ENCODE measurements around the gene PRPF8. TPM values are rescaled to one million over a fixed set of nuclear protein-coding genes. Genes with fewer than 3 reads are reported as not detected.
A peak's percentile ranks its signal among the peaks of the same experiment; 100 is the strongest.

The PRPF8 gene
- total and polyA plus RNA-seq, 2 of the 13 experiments (the other 11 are each of a cell fraction or from before 2014, with no cell fraction given), result 112 to 179 TPM

DNA sequence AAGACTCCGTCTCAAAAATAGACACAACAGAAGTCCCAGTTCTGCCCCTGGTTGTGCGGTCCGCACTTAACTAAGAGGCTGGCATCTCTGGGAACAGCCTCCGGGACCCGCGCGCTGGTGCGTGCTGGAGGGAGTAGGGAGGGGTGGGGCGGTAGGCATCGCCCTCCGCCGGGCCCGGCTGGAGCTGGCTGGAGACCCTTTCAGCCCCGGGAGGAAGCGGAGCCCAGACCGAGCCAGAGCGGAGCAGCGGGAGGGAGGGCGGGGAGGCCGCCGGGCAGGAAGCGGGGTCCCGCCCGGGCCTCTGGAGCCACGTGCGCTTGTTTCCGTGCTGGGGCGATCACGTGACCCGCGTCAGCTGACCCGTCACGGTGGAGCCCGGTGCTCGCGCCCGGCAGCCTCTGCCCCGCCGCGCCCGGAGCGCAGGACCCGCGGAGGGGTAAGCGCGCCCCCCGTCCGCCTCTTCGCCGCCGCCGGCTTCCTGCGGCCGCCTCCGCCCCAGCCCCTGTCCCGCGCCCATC lies 39.7 kb upstream of the PRPF8 start, which contains the start of gene WDR81 (continued):
- TF ChIP-seq ZBTB39 (CRISPR knock-in tag; IDR thresholded peaks at IDR 0.05) (no peak), NFKB2 (CRISPR knock-in tag; IDR thresholded peaks at IDR 0.05; ENCODE audit: borderline replicate concordance) (peak; percentile 78; the same call in 1 of the 2 replicates), HNRNPLL (IDR thresholded peaks at IDR 0.05; ENCODE audit: low read depth, low read length, poor library complexity, severe bottlenecking) (peak; percentile 46), SIN3B (IDR thresholded peaks at IDR 0.05; ENCODE audit: low read length) (peak; percentile 55; the same call in 1 of the 2 replicates), RNF2 (conservative IDR thresholded peaks at IDR 0.05; ENCODE audit: low read depth) (no peak), CBX1 (IDR thresholded peaks at IDR 0.05; ENCODE audit: low read depth) (peak; percentile 75), ZSCAN29 (CRISPR knock-in tag; conservative IDR thresholded peaks at IDR 0.05) (0 out of 2 replicates have a peak, but pooled peaks have one; percentile 39), ZFAT (CRISPR knock-in tag; conservative IDR thresholded peaks at IDR 0.05) (no peak), CREB1 (IDR thresholded peaks at IDR 0.05) (peak; percentile 46; the same call in 1 of the 2 replicates), CREB1 (CRISPR knock-in tag; IDR thresholded peaks at IDR 0.05) (no peak), EHMT2 (IDR thresholded peaks at IDR 0.05; ENCODE audit: borderline replicate concordance, low read depth, low read length) (no peak), ARID2 (CRISPR knock-in tag; IDR thresholded peaks at IDR 0.05; ENCODE audit: borderline replicate concordance) (no peak), RFXAP (CRISPR knock-in tag; IDR thresholded peaks at IDR 0.05; ENCODE audit: borderline replicate concordance) (peak; percentile 33; the same call in 1 of the 2 replicates)
- TF ChIP-seq, protein P1, sequence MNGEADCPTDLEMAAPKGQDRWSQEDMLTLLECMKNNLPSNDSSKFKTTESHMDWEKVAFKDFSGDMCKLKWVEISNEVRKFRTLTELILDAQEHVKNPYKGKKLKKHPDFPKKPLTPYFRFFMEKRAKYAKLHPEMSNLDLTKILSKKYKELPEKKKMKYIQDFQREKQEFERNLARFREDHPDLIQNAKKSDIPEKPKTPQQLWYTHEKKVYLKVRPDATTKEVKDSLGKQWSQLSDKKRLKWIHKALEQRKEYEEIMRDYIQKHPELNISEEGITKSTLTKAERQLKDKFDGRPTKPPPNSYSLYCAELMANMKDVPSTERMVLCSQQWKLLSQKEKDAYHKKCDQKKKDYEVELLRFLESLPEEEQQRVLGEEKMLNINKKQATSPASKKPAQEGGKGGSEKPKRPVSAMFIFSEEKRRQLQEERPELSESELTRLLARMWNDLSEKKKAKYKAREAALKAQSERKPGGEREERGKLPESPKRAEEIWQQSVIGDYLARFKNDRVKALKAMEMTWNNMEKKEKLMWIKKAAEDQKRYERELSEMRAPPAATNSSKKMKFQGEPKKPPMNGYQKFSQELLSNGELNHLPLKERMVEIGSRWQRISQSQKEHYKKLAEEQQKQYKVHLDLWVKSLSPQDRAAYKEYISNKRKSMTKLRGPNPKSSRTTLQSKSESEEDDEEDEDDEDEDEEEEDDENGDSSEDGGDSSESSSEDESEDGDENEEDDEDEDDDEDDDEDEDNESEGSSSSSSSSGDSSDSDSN (CRISPR knock-in tag; IDR thresholded peaks at IDR 0.05), result 0 out of 2 replicates have a peak, but pooled peaks have one; percentile 48
- TF ChIP-seq, protein P2, sequence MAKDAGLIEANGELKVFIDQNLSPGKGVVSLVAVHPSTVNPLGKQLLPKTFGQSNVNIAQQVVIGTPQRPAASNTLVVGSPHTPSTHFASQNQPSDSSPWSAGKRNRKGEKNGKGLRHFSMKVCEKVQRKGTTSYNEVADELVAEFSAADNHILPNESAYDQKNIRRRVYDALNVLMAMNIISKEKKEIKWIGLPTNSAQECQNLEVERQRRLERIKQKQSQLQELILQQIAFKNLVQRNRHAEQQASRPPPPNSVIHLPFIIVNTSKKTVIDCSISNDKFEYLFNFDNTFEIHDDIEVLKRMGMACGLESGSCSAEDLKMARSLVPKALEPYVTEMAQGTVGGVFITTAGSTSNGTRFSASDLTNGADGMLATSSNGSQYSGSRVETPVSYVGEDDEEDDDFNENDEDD (CRISPR knock-in tag; IDR thresholded peaks at IDR 0.05; ENCODE audit: borderline replicate concordance), result peak; percentile 89
- TF ChIP-seq, protein P3, sequence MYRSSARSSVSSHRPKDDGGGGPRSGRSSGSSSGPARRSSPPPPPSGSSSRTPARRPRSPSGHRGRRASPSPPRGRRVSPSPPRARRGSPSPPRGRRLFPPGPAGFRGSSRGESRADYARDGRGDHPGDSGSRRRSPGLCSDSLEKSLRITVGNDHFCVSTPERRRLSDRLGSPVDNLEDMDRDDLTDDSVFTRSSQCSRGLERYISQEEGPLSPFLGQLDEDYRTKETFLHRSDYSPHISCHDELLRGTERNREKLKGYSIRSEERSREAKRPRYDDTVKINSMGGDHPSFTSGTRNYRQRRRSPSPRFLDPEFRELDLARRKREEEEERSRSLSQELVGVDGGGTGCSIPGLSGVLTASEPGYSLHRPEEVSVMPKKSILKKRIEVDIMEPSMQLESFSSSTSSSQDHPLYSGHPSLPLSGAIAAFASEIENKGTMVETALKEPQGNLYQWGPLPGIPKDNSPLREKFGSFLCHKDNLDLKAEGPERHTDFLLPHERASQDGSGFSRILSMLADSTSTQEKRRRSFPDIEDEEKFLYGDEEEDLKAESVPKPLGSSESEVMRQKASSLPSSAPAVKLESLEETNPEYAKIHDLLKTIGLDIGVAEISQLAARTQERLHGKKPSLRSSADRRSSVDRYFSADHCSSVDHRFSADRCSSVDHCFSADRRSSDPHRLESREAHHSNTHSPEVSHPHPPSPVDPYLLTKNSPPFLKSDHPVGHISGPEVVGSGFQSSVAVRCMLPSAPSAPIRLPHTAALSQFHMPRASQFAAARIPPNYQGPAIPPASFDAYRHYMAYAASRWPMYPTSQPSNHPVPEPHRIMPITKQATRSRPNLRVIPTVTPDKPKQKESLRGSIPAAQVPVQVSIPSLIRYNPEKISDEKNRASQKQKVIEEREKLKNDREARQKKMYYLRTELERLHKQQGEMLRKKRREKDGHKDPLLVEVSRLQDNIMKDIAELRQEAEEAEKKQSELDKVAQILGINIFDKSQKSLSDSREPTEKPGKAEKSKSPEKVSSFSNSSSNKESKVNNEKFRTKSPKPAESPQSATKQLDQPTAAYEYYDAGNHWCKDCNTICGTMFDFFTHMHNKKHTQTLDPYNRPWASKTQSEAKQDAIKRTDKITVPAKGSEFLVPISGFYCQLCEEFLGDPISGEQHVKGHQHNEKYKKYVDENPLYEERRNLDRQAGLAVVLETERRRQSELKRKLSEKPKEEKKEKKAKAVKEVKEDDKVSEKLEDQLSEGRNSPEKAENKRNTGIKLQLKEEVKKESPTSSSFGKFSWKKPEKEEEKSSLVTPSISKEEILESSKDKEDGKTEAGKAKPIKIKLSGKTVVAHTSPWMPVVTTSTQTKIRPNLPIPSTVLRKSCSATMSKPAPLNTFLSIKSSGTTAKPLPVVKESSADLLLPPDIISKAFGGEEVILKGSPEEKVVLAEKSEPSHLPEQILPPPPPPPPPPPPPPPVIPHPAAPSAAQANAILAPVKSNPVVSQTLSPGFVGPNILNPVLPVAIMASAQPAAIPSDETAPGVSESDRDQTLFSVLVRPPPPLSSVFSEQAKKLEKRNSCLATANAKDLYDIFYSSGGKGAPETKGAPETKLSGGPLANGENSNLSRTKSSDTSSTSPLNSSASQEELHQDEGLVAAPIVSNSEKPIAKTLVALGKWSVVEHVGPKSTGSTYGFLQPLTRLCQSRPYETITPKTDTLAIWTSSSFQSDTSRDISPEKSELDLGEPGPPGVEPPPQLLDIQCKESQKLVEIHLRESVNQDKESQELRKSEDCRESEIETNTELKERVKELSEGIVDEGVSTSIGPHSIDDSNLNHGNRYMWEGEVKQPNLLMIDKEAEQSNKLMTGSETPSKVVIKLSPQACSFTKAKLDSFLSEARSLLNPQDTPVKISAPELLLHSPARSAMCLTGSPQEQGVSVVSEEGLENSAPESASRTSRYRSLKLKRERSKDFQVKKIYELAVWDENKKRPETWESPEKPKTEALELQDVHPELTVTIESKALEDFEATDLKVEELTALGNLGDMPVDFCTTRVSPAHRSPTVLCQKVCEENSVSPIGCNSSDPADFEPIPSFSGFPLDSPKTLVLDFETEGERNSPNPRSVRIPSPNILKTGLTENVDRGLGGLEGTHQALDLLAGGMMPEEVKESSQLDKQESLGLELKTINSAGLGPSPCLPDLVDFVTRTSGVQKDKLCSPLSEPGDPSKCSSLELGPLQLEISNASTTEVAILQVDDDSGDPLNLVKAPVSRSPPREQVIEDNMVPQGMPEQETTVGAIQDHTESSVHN (CRISPR knock-in tag; IDR thresholded peaks at IDR 0.05), result no peak
